ENCODE data around the gene MDM2. TPM values are rescaled to one million over a fixed set of nuclear protein-coding genes. Genes with fewer than 3 reads are reported as not detected.

Gene MDM2
- total RNA-seq, 1 experiment from 2014 or later: 159 TPM

DNA sequence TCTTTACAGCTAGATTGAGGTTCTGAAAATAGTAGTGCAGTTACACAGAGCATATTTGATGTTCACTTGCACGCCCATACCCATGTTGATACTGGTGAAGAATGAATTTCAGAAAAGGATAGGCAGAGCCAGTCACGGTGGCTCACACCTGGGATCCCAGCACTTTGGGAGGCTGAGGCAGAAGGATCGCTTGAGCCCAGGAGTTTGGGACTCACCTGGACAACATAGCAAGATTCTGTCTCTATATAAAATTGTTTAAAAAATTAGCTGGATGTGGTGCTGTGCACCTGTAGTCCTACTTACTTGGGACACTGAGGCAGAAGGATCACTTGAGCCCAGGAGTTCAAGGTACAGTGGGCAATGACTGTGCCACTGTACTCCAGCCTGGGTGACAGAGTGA, 56.6 kb downstream of the MDM2 start:
- no peak overlapping the region for H3T11ph ChIP-seq (ENCODE audit: low read length)
- Mint-ChIP-seq H3K27ac (no peak overlapping the region), H3K9me3 (no peaks in the 10 kb centered on the region), H3K27me3 (ENCODE audit: low read depth) (no peaks in the 10 kb centered on the region), H3K4me1 (peaks cover 10 to 11% of the 10 kb centered on the region in 2 experiments), H3K36me3 (ENCODE audit: insufficient read depth in 1 of 3, low read depth in 3 of 3) (no peaks in the 10 kb centered on the region), H3K4me3 (no peak overlapping the region)
- H3K27me3 ChIP-seq (ENCODE audit: insufficient read depth, low read length): no peaks in the 10 kb centered on the region
- H3K4ac ChIP-seq (ENCODE audit: low read depth, low read length): no peak overlapping the region
- no peak overlapping the region for H2AK5ac ChIP-seq (ENCODE audit: insufficient read length, low read length)
- no peak overlapping the region for H3K9ac ChIP-seq (ENCODE audit: extremely low read depth, insufficient read length, low read length)
- H2BK20ac ChIP-seq (ENCODE audit: low read depth, low read length, poor library complexity, severe bottlenecking): no peak overlapping the region
- no peak overlapping the region for H3K4me2 ChIP-seq (ENCODE audit: insufficient read depth, insufficient read length, low read length)
- H3K23me2 ChIP-seq (ENCODE audit: insufficient read length, low read depth, low read length, poor library complexity, severe bottlenecking): no peaks in the 10 kb centered on the region
- no peaks in the 10 kb centered on the region for H4K20me1 ChIP-seq (ENCODE audit: control insufficient read depth, insufficient read depth, insufficient read length)
- no peaks in the 10 kb centered on the region for H3K79me1 ChIP-seq (ENCODE audit: insufficient read depth, low read depth, low read length, poor library complexity, severe bottlenecking)
- WGBS (ENCODE audit: extremely low coverage, insufficient read length, low lambda C conversion rate): no CpG with 5 or more reads among the region's 3 CpGs
- no peak overlapping the region for H4K5ac ChIP-seq (ENCODE audit: insufficient read length, low read depth, low read length)
- no peaks in the 10 kb centered on the region for H3K9me3 ChIP-seq (ENCODE audit: control insufficient read depth, low read depth, low read length)
- no peak overlapping the region for H2BK12ac ChIP-seq (ENCODE audit: insufficient read length, low read depth, low read length)
- no peak overlapping the region for H4K91ac ChIP-seq (ENCODE audit: insufficient read length, low read depth, low read length)
- no peak overlapping the region for H2AFZ ChIP-seq (ENCODE audit: low read length)
- no peak overlapping the region for H2BK120ac ChIP-seq (ENCODE audit: low read depth, low read length, poor library complexity, severe bottlenecking)
- no peak for DNase-seq
- H3K4me1 ChIP-seq (ENCODE audit: insufficient read depth, low read length): no peaks in the 10 kb centered on the region; the same call in 1 of the 2 replicates
- no peak overlapping the region for H2BK5ac ChIP-seq (ENCODE audit: insufficient read length, low read length)
- no peak overlapping the region for H4K8ac ChIP-seq (replicated peaks; ENCODE audit: insufficient read length, low read depth, low read length)
- no peak overlapping the region for H3K18ac ChIP-seq (ENCODE audit: insufficient read length, low read depth, low read length)
- H3K14ac ChIP-seq (ENCODE audit: insufficient read depth, low read length): no peak overlapping the region
- H3K23ac ChIP-seq (ENCODE audit: insufficient read length, low read depth, low read length): no peak overlapping the region
- TF ChIP-seq, protein P1, sequence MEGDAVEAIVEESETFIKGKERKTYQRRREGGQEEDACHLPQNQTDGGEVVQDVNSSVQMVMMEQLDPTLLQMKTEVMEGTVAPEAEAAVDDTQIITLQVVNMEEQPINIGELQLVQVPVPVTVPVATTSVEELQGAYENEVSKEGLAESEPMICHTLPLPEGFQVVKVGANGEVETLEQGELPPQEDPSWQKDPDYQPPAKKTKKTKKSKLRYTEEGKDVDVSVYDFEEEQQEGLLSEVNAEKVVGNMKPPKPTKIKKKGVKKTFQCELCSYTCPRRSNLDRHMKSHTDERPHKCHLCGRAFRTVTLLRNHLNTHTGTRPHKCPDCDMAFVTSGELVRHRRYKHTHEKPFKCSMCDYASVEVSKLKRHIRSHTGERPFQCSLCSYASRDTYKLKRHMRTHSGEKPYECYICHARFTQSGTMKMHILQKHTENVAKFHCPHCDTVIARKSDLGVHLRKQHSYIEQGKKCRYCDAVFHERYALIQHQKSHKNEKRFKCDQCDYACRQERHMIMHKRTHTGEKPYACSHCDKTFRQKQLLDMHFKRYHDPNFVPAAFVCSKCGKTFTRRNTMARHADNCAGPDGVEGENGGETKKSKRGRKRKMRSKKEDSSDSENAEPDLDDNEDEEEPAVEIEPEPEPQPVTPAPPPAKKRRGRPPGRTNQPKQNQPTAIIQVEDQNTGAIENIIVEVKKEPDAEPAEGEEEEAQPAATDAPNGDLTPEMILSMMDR (conservative IDR thresholded peaks at IDR 0.05): no peak
- no peak overlapping the region for H2BK15ac ChIP-seq (ENCODE audit: low read depth, low read length)
- no peak overlapping the region for H3K56ac ChIP-seq (ENCODE audit: insufficient read length, low read depth, low read length)
- no peaks in the 10 kb centered on the region for H3K79me2 ChIP-seq (ENCODE audit: insufficient read depth, low read length)
- H3K27ac ChIP-seq (ENCODE audit: insufficient read length, low read depth, low read length): no peak overlapping the region
